C4-2B (cell line): Measurements from ENCODE around the gene MYBPC2.

Source experiments
- CTCF ChIP-seq: fragments of 450-650 bp; conservative IDR thresholded peaks from 2 replicates; pipeline ENCODE4 v1.5.1; 2017; ENCODE audit warnings: mild to moderate bottlenecking
- ZFX ChIP-seq: fragments of 450-650 bp; IDR thresholded peaks from 2 replicates; pipeline ENCODE4 v1.6.1; 2017

- TF ChIP-seq CTCF, result no peak
- TF ChIP-seq ZFX, result no peak
These were observed 76.1 kb downstream of the MYBPC2 start for GRCh38 chr19:50508843-50509190.
